Mesenchymal stem cell (in vitro differentiated cells and primary cell): Measurements from ENCODE around the gene AKAP7.

Experiments used
- DNase-seq: peaks from one replicate; pipeline ENCODE4 v3.0.0-alpha.2; 2013
- H2AFZ ChIP-seq: one replicate; pipeline ENCODE4 v1.6.1; 2013; ENCODE audit warnings: low read depth, mild to moderate bottlenecking, control low read depth, inconsistent platforms, low read length, moderate library complexity
- H2AK5ac ChIP-seq: 2 replicates; pipeline ENCODE4 v1.6.1; 2013; ENCODE audit warnings: low read length, moderate library complexity, mild to moderate bottlenecking, inconsistent platforms; ENCODE audit not compliant: severe bottlenecking
- H2BK120ac ChIP-seq: one replicate; pipeline ENCODE4 v1.6.1; 2013; ENCODE audit warnings: low read depth, mild to moderate bottlenecking, inconsistent platforms, low read length, moderate library complexity
- H2BK12ac ChIP-seq, 2 experiments: one replicate each; pipeline ENCODE4 v1.6.1; 2013; ENCODE audit warnings: inconsistent platforms in 2 of 2, low read length in 2 of 2, mild to moderate bottlenecking in 2 of 2, moderate library complexity in 2 of 2, control low read depth in 1 of 2
- H2BK15ac ChIP-seq: one replicate; pipeline ENCODE4 v1.6.1; 2013; ENCODE audit warnings: mild to moderate bottlenecking, low read depth, inconsistent platforms; ENCODE audit not compliant: poor library complexity, severe bottlenecking
- H2BK5ac ChIP-seq: 2 replicates; pipeline ENCODE4 v1.6.1; 2013; ENCODE audit warnings: low read depth, mild to moderate bottlenecking, low read length, control low read depth, inconsistent platforms; ENCODE audit not compliant: poor library complexity, severe bottlenecking
- H3K14ac ChIP-seq, 2 experiments: one replicate each; pipeline ENCODE4 v1.6.1; 2013; ENCODE audit warnings: inconsistent platforms in 2 of 2, low read length in 2 of 2, control low read depth in 1 of 2, mild to moderate bottlenecking in 1 of 2, moderate library complexity in 1 of 2
- H3K18ac ChIP-seq, 2 experiments: one replicate each; pipeline ENCODE4 v1.6.1; 2013; ENCODE audit warnings: inconsistent platforms in 2 of 2, low read length in 2 of 2, control low read depth in 1 of 2, low read depth in 1 of 2, mild to moderate bottlenecking in 1 of 2
- H3K23ac ChIP-seq, 2 experiments: one replicate each; pipeline ENCODE4 v1.6.1; 2013; ENCODE audit warnings: inconsistent platforms in 2 of 2, low read length in 2 of 2, mild to moderate bottlenecking in 2 of 2, moderate library complexity in 2 of 2, control low read depth in 1 of 2
- H3K27ac ChIP-seq: 2 replicates; pipeline ENCODE4 v1.5.1; 2013; ENCODE audit warnings: mild to moderate bottlenecking, moderate library complexity, low read length, control low read depth, inconsistent platforms; ENCODE audit not compliant: poor library complexity, severe bottlenecking
- H3K27me3 ChIP-seq, 2 experiments: 2 replicates each; pipeline versions ENCODE4 v1.6.1 to v1.7.0; 2013; ENCODE audit warnings: low read length in 2 of 2, mild to moderate bottlenecking in 2 of 2, moderate library complexity in 2 of 2, control low read depth in 1 of 2, inconsistent platforms in 1 of 2; ENCODE audit not compliant: control insufficient read depth in 1 of 2, insufficient read depth in 1 of 2
- H3K36me3 ChIP-seq, 2 experiments: 2 replicates each; pipeline versions ENCODE4 v1.6.1 to v1.7.0; 2013; ENCODE audit warnings: low read length in 2 of 2, control low read depth in 1 of 2, inconsistent platforms in 1 of 2, low read depth in 1 of 2, mild to moderate bottlenecking in 1 of 2; ENCODE audit not compliant: insufficient read depth in 2 of 2, control insufficient read depth in 1 of 2
- H3K4ac ChIP-seq, 2 experiments: one replicate each; pipeline ENCODE4 v1.6.1; 2013; ENCODE audit warnings: inconsistent platforms in 2 of 2, low read length in 2 of 2, mild to moderate bottlenecking in 2 of 2, moderate library complexity in 2 of 2, control low read depth in 1 of 2, low read depth in 1 of 2
- H3K4me1 ChIP-seq: 2 replicates; pipeline ENCODE4 v1.6.1; 2013; ENCODE audit warnings: low read depth, low read length, control low read depth; ENCODE audit not compliant: control insufficient read depth, insufficient read depth
- H3K4me2 ChIP-seq: 2 replicates; pipeline ENCODE4 v1.6.1; 2013; ENCODE audit warnings: low read length, mild to moderate bottlenecking, inconsistent platforms; ENCODE audit not compliant: poor library complexity, severe bottlenecking
- H3K4me3 ChIP-seq, 2 experiments: 2 replicates each; pipeline versions ENCODE4 v1.5.1 to v1.7.0; 2013; ENCODE audit warnings: low read length in 2 of 2, mild to moderate bottlenecking in 2 of 2, control low read depth in 1 of 2, low read depth in 1 of 2; ENCODE audit not compliant: insufficient read depth in 1 of 2
- H3K79me1 ChIP-seq: replicated peaks from 2 replicates; pipeline ENCODE4 v1.6.1; 2013; ENCODE audit warnings: mild to moderate bottlenecking, control low read depth, low read length, inconsistent platforms; ENCODE audit not compliant: poor library complexity, severe bottlenecking
- H3K9ac ChIP-seq: 2 replicates; pipeline ENCODE4 v1.7.0; 2013; ENCODE audit warnings: mild to moderate bottlenecking, low read length, moderate library complexity
- H3K9me3 ChIP-seq: 2 replicates; pipeline ENCODE4 v1.7.0; 2013; ENCODE audit warnings: mild to moderate bottlenecking, low read length; ENCODE audit not compliant: control insufficient read depth
- H4K8ac ChIP-seq: one replicate; pipeline ENCODE4 v1.6.1; 2013; ENCODE audit warnings: inconsistent platforms, mild to moderate bottlenecking, low read length, moderate library complexity
- H4K91ac ChIP-seq: one replicate; pipeline ENCODE4 v1.6.1; 2013; ENCODE audit warnings: mild to moderate bottlenecking, low read length, inconsistent platforms
- WGBS: methylation state at CpG from one replicate; pipeline ENCODE4 v1.1.7; 2013; ENCODE audit warnings: mixed read lengths; 5-methylcytosine and 5-hydroxymethylcytosine counted together

Gene AKAP7

GRCh38 chr6:131231891-131232290 lies 96.6 kb downstream of the AKAP7 start:
- Histone ChIP-seq H4K91ac (no peak overlapping the region), H2AFZ (no peak overlapping the region), H3K27ac (no peak overlapping the region), H2BK12ac (no peak overlapping the region), H3K23ac (no peak overlapping the region), H2BK5ac (no peak overlapping the region), H3K4me2 (no peak overlapping the region), H3K4ac (no peak overlapping the region), H3K4me3 (no peak overlapping the region), H3K27me3 (no peaks in the 10 kb centered on the region), H3K79me1 (no peaks in the 10 kb centered on the region), H3K9me3 (no peaks in the 10 kb centered on the region), H3K14ac (no peak overlapping the region), H2BK15ac (no peak overlapping the region), H3K9ac (no peak overlapping the region), H3K18ac (no peak overlapping the region), H3K4me1 (no peaks in the 10 kb centered on the region), H2AK5ac (no peak overlapping the region), H2BK120ac (no peak overlapping the region), H3K36me3 (no peaks in the 10 kb centered on the region), H4K8ac (no peak overlapping the region)
- no peak for DNase-seq
- WGBS: 87% methylated on average over 5 of the region's 5 CpGs

GRCh38 chr6:131244942-131245341 lies 109.7 kb downstream of the AKAP7 start:
- H2BK120ac ChIP-seq: no peak overlapping the region
- no peaks in the 10 kb centered on the region for H3K27me3 ChIP-seq
- WGBS: 98% methylated on average over 4 of the region's 4 CpGs
- no peak overlapping the region for H2AK5ac ChIP-seq
- no peak overlapping the region for H2AFZ ChIP-seq
- no peak overlapping the region for H2BK12ac ChIP-seq
- H3K9ac ChIP-seq: no peak overlapping the region
- no peak overlapping the region for H2BK15ac ChIP-seq
- no peak overlapping the region for H3K27ac ChIP-seq
- no peak for DNase-seq
- no peak overlapping the region for H4K8ac ChIP-seq
- H3K14ac ChIP-seq: no peak overlapping the region
- H3K4me2 ChIP-seq: no peak overlapping the region
- H3K9me3 ChIP-seq: no peaks in the 10 kb centered on the region
- H3K36me3 ChIP-seq: no peaks in the 10 kb centered on the region
- no peak overlapping the region for H3K18ac ChIP-seq
- H3K79me1 ChIP-seq: no peaks in the 10 kb centered on the region
- H3K4ac ChIP-seq: no peak overlapping the region
- H3K23ac ChIP-seq: no peak overlapping the region
- H4K91ac ChIP-seq: no peak overlapping the region
- no peak overlapping the region for H3K4me3 ChIP-seq
- no peaks in the 10 kb centered on the region for H3K4me1 ChIP-seq
- H2BK5ac ChIP-seq: no peak overlapping the region

GRCh38 chr6:131250122-131250521 lies 114.9 kb downstream of the AKAP7 start:
- H3K14ac ChIP-seq: no peak overlapping the region

GRCh38 chr6:131250936-131251335 lies 115.7 kb downstream of the AKAP7 start:
- Histone ChIP-seq H3K9ac (peak overlapping the region; percentile 80), H2AFZ (no peak overlapping the region), H3K4ac (peak overlapping the region in 1 of 2 experiments; percentile 55), H3K23ac (no peak overlapping the region), H3K36me3 (no peaks in the 10 kb centered on the region), H3K4me1 (peaks cover 3% of the 10 kb centered on the region), H2BK5ac (no peak overlapping the region), H3K27me3 (no peaks in the 10 kb centered on the region), H2BK120ac (no peak overlapping the region), H3K27ac (no peak overlapping the region), H3K9me3 (no peaks in the 10 kb centered on the region), H4K8ac (no peak overlapping the region), H3K4me3 (peak overlapping the region in 1 of 2 experiments; percentile 78), H2BK15ac (no peak overlapping the region), H3K4me2 (peak overlapping the region; percentile 42), H3K14ac (no peak overlapping the region), H2BK12ac (no peak overlapping the region), H3K18ac (no peak overlapping the region), H2AK5ac (no peak overlapping the region), H3K79me1 (no peaks in the 10 kb centered on the region), H4K91ac (no peak overlapping the region)
- WGBS: 63% methylated on average over 2 of the region's 3 CpGs
- no peak for DNase-seq

More at GRCh38 chr6:131250122-131250521, 114.9 kb downstream of the AKAP7 start:
- DNase-seq: peak; percentile 46
- H2BK5ac ChIP-seq: no peak overlapping the region
- H3K23ac ChIP-seq: no peak overlapping the region
- H2BK15ac ChIP-seq: no peak overlapping the region
- H4K91ac ChIP-seq: no peak overlapping the region
- no peaks in the 10 kb centered on the region for H3K36me3 ChIP-seq
- H2BK12ac ChIP-seq: no peak overlapping the region
- H3K4ac ChIP-seq: no peak overlapping the region
- H3K27ac ChIP-seq: peak overlapping the region; percentile 72
- no peaks in the 10 kb centered on the region for H3K9me3 ChIP-seq
- no peak overlapping the region for H3K18ac ChIP-seq
- peak overlapping the region; percentile 57 for H2AFZ ChIP-seq
- H3K4me2 ChIP-seq: peak overlapping the region; percentile 72
- no peaks in the 10 kb centered on the region for H3K27me3 ChIP-seq
- no peaks in the 10 kb centered on the region for H3K4me1 ChIP-seq
- no peak overlapping the region for H4K8ac ChIP-seq
- H2AK5ac ChIP-seq: no peak overlapping the region
- peak overlapping the region; percentile 43 to 78 for H3K4me3 ChIP-seq
- H3K79me1 ChIP-seq: no peaks in the 10 kb centered on the region
- WGBS: 5% methylated on average over 8 of the region's 9 CpGs
- H2BK120ac ChIP-seq: no peak overlapping the region
- peak overlapping the region; percentile 80 for H3K9ac ChIP-seq
